Measurements from ENCODE around the gene AMFR. TPM values are rescaled to one million over a fixed set of nuclear protein-coding genes. Genes with fewer than 3 reads are reported as not detected.

AMFR gene
- total and polyA plus RNA-seq, 2 of the 13 experiments (the other 11 are each of a cell fraction or from before 2014, with no cell fraction given), result 52.9 to 108 TPM

DNA sequence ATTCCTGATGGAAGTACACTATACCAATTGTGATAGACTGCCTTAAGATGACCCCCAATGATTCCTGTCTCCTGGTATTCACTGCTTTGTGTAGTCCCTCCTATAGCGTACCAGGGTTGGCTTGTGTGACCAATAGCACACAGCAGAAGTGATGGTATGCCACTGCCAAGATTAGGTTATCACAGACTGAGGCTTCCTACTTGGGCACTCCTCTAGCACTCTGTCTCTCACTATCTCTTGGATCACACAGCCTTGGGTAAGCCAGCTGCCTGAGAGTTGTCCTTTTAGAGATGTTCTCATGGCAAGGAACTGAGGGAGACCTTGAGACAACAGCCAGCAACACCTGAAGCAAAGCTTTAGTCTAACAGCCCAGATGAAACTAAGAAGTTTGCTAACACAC is 12.7 kb upstream of the AMFR start:
- H3K4me2 ChIP-seq (ENCODE audit: low read depth, low read length), result no peak overlapping the region
- no peaks in the 10 kb centered on the region for H3K4me1 ChIP-seq (ENCODE audit: insufficient read depth, low read length)
- ChIA-PET CTCF (ENCODE audit: low intra/inter-chr PET ratio, low total read pairs) (no interaction called here), POLR2A (interaction anchor here (1.1 kb wide), 1 partner anchor 15 kb away, joined by 3 read pairs; no protein-coding TSS in a partner anchor)
- no peak overlapping the region for H3K9ac ChIP-seq (ENCODE audit: insufficient read depth, low read depth, low read length)
- no TSS peak for BruUV-seq (replicated peaks)
- no peak overlapping the region for H3K4me3 ChIP-seq (replicated peaks in 1 of 3; ENCODE audit: insufficient read depth in 1 of 3, low read depth in 2 of 3, low read length in 3 of 3)
- H3K36me3 ChIP-seq (replicated peaks in 1 of 2; ENCODE audit: control insufficient read depth in 1 of 2, insufficient read depth in 2 of 2, low read length in 2 of 2), result peaks cover 11 to 78% of the 10 kb centered on the region in 2 experiments
- no peaks in the 10 kb centered on the region for H4K20me1 ChIP-seq (ENCODE audit: insufficient read depth, low read length)
- H3K27me3 ChIP-seq (ENCODE audit: control insufficient read depth in 1 of 2, insufficient read depth in 2 of 2, low read length in 2 of 2), result no peaks in the 10 kb centered on the region
- no peaks in the 10 kb centered on the region for H3K9me3 ChIP-seq (ENCODE audit: low read length)
- intact Hi-C loops (cut with micrococcal nuclease; ENCODE audit: unreplicated experiment) (no loop called here), in situ Hi-C loops (cut with HindIII; ENCODE audit: extremely low pct_ligation_motif_present, low pct_unique_long_range_greater_than_20kb) (no loop called here)
- TF ChIP-seq CBFB (CRISPR knock-in tag; IDR thresholded peaks at IDR 0.05), result no peak
- TF ChIP-seq NBN (conservative IDR thresholded peaks at IDR 0.05), result no peak
- no peak for TF ChIP-seq GTF3A (CRISPR knock-in tag; conservative IDR thresholded peaks at IDR 0.05)
- no peak for FAIRE-seq
- no peaks in the 10 kb centered on the region for H3K79me2 ChIP-seq (ENCODE audit: insufficient read depth, low read length)
- H3K27ac ChIP-seq (ENCODE audit: extremely low read length, insufficient read depth, low read length), result no peak overlapping the region
- no peak; the same call in 2 of the 3 replicates for ATAC-seq
- no peak for DNase-seq (ENCODE audit: low spot score)
- WGBS (ENCODE audit: low lambda C conversion rate), result 100% methylated on average over 1 of the region's 1 CpG
- no peak overlapping the region for H2AFZ ChIP-seq (ENCODE audit: low read length)

DNA sequence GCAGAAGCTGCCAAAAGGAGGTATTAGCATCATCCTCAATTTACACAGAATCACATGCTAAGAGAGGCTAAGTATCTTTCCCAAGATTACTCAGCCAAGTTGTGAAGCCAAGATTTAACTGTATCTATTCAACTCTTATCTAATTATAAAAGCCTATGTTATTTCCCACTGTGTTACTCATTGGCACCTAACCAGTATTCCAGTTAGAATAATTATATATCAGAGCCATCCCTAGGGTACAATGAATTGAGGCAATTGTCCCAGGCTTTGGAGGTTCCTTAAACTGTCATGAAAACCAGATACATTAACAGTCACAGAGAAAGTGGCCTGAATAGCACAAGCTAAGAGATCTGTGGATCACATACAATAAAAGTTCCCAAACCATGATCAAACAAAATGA is 10.9 kb upstream of the AMFR start:
- Histone ChIP-seq H3K79me2 (ENCODE audit: insufficient read depth, low read length) (no peaks in the 10 kb centered on the region), H3K9me3 (ENCODE audit: low read length) (no peaks in the 10 kb centered on the region), H3K4me3 (replicated peaks in 1 of 3; ENCODE audit: insufficient read depth in 1 of 3, low read depth in 2 of 3, low read length in 3 of 3) (no peak overlapping the region), H3K4me2 (ENCODE audit: low read depth, low read length) (no peak overlapping the region), H3K4me1 (ENCODE audit: insufficient read depth, low read length) (no peaks in the 10 kb centered on the region), H3K27ac (ENCODE audit: extremely low read length, insufficient read depth, low read length) (no peak overlapping the region), H2AFZ (ENCODE audit: low read length) (no peak overlapping the region), H3K27me3 (ENCODE audit: control insufficient read depth in 1 of 2, insufficient read depth in 2 of 2, low read length in 2 of 2) (no peaks in the 10 kb centered on the region), H3K9ac (ENCODE audit: insufficient read depth, low read depth, low read length) (no peak overlapping the region), H3K36me3 (replicated peaks in 1 of 2; ENCODE audit: control insufficient read depth in 1 of 2, insufficient read depth in 2 of 2, low read length in 2 of 2) (peaks cover 10 to 74% of the 10 kb centered on the region in 2 experiments), H4K20me1 (ENCODE audit: insufficient read depth, low read length) (no peaks in the 10 kb centered on the region)
- no TSS peak for BruUV-seq (replicated peaks)
- ChIA-PET POLR2A (interaction anchor here (0.6 kb wide), 1 partner anchor 1011 kb away, joined by 3 read pairs; the partner anchor contains the start of genes CIAPIN1 and COQ9), CTCF (ENCODE audit: low intra/inter-chr PET ratio, low total read pairs) (no interaction called here)
- ATAC-seq, result no peak
- FAIRE-seq, result no peak
- in situ Hi-C loops (cut with HindIII; ENCODE audit: extremely low pct_ligation_motif_present, low pct_unique_long_range_greater_than_20kb) (no loop called here), intact Hi-C loops (cut with micrococcal nuclease; ENCODE audit: unreplicated experiment) (no loop called here)
- no peak for TF ChIP-seq NR2F2 (IDR thresholded peaks at IDR 0.05; ENCODE audit: borderline replicate concordance, low read depth)
- TF ChIP-seq PHF21A (CRISPR knock-in tag; IDR thresholded peaks at IDR 0.05), result no peak
- no peak for TF ChIP-seq ZNF484 (CRISPR knock-in tag; IDR thresholded peaks at IDR 0.05; ENCODE audit: borderline replicate concordance, low read depth)
- TF ChIP-seq, protein P1, sequence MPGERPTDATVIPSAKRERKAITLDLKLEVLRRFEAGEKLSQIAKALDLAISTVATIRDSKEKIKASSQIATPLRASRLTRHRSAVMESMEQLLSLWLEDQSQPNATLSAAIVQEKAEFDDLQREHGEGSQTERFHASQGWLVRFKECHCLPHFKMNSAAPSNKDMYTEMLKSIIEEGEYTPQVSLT (CRISPR knock-in tag; IDR thresholded peaks at IDR 0.05; ENCODE audit: borderline replicate concordance, low read depth), result no peak
- TF ChIP-seq, protein P2, sequence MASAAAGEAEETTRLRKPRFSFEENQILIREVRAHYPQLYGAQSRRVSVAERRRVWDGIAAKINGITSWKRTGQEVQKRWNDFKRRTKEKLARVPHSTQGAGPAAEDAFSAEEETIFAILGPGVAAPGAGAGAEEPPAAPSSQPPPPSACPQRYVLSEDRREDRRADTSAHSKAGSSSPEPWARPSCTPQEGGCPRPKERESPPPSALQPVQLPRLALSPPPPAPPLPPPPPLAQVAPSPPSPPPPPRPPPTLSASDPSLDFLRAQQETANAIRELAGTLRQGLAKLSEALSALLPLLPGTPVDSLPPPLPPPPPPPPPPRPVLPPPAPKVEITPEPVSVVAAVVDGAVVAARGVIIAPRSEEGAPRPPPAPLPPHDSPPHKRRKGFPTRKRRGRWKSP (CRISPR knock-in tag; IDR thresholded peaks at IDR 0.05), result no peak
- no peak for TF ChIP-seq MLLT10 (CRISPR knock-in tag; IDR thresholded peaks at IDR 0.05)
- no peak for DNase-seq (ENCODE audit: low spot score)
